ENCODE data around the gene PDLIM7.

Gene PDLIM7

DNA sequence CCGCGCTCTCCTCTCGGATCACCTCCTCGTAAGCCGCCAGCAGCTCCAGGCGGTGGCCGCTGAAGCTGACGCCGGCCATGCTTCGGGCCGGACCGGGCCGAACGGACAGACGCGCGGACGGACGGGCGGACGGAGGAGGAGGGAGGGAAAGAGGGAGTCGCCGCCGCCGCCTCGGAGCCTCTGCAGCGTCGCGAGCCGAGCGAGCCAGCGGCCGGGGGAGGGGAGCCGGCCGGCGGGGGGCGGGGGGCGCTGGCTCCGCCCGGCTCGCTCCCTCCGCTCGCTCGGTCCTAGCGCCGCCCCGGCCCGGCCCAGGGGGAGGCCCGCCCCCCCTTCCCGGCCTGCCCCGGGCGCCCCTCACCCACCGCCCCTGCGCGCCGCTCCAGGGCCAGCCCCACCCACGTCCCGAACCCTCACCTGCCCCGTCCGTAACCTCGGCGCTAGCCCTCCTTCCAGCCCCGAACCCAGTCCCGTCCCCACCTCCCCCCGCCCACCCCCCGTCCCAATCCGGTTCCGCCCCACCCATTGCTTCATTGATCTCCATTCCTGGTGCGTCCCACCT, 23.9 kb downstream of the PDLIM7 start, which contains the start of gene DBN1:
Gene DBN1, minus strand, starts transcription at position 192 of the 559 bp plus-strand sequence. Its CDS starts 113 bp downstream, at position 79.
- Histone ChIP-seq H3K18ac (ENCODE audit: low read length) (peak within 1 kb of the TSS; percentile 94), H4K5ac (ENCODE audit: low read length) (no peak within 1 kb of the TSS), H2BK5ac (ENCODE audit: low read length) (peak within 1 kb of the TSS; percentile 66), H4K8ac (ENCODE audit: low read depth, low read length) (peak within 1 kb of the TSS; percentile 17), H2BK15ac (replicated peaks; ENCODE audit: low read depth) (no peak within 1 kb of the TSS), H3K4me3 (ENCODE audit: low read length) (peak within 1 kb of the TSS; percentile 87), H3K79me1 (ENCODE audit: low read length) (peaks cover 23% of the 10 kb centered on the region), H3K56ac (ENCODE audit: low read length) (peak within 1 kb of the TSS; percentile 97), H3K4me1 (ENCODE audit: control insufficient read depth, low read depth, low read length) (peaks cover 25% of the 10 kb centered on the region), H3K27ac (ENCODE audit: low read depth, low read length) (peak within 1 kb of the TSS; percentile 89), H2BK120ac (ENCODE audit: low read depth, low read length) (peak within 1 kb of the TSS; percentile 23), H3K9ac (ENCODE audit: low read length) (peak within 1 kb of the TSS; percentile 94), H3K23ac (ENCODE audit: low read length) (peak within 1 kb of the TSS; percentile 97), H3K4ac (ENCODE audit: low read depth, low read length) (peak within 1 kb of the TSS; percentile 98), H3K27me3 (ENCODE audit: insufficient read depth, low read length, poor library complexity) (no peaks in the 10 kb centered on the region), H3K79me2 (ENCODE audit: control insufficient read depth, insufficient read depth, low read length) (peaks cover 40% of the 10 kb centered on the region), H3K36me3 (ENCODE audit: control insufficient read depth, insufficient read depth, low read length) (no peaks in the 10 kb centered on the region), H2AK5ac (ENCODE audit: low read length) (peak within 1 kb of the TSS; percentile 1), H3K4me2 (ENCODE audit: low read length) (peak within 1 kb of the TSS; percentile 72)
- peak; percentile 76 for DNase-seq
- no CpG with 5 or more reads among the region's 69 CpGs for WGBS (ENCODE audit: extremely low coverage, insufficient coverage, low lambda C conversion rate)

DNA sequence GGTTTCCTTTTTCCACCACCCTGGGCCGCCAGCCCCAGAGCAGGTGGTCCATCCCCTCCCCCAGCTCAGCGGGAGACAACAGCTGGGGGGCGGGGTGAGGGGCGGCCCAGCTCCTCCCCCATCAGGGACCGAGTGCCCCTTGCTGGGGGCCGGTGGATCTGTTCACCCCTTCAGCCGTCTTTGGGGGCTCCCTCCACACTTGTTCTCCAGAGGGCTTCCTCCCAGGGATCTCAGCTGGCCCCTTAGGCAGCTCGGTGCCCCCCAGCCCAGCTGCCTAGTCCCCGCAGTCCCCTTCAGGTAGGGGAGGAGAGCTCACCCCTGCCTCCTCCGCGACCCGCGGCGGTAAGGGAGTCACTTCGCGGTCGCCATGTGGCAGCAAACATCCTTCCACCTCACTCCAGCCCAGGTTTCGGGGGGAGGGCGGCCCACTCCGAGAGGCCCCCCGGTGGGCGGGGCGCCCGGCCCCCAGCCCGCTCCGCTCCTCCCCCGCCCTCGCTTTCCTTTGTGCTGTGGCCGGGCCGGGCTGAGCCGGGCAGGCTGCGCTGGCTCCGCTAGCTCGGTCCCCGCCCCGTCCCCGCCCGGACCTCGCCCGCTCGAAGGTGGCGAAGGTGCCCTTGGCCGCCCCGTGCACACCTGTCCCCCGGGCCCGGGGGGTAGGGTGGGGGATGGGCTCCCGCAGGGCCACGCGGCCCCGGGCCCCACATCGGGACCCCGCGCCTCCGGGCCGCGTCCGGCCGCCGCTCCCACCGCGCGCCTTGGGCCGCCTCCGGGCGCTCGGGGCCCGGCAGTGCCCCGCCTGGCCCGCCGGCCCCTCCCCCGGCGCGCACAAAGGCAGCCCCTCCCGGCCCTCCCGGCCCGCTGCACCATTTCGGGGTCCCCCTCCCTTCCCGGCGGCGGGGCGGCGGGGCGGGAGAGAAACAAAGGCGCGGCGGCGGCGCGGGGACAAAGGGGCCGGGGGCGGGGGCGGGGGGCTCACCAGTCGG, 24.7 kb downstream of the PDLIM7 start:
- Histone ChIP-seq H3K18ac (ENCODE audit: low read length) (peak overlapping the region; percentile 94), H3K4me2 (ENCODE audit: low read length) (peak overlapping the region; percentile 72), H3K27ac (ENCODE audit: low read depth, low read length) (peak overlapping the region; percentile 89), H3K79me2 (ENCODE audit: control insufficient read depth, insufficient read depth, low read length) (peaks cover 45% of the 10 kb centered on the region), H2BK5ac (ENCODE audit: low read length) (peak overlapping the region; percentile 66), H4K8ac (ENCODE audit: low read depth, low read length) (peak overlapping the region; percentile 17), H3K27me3 (ENCODE audit: insufficient read depth, low read length, poor library complexity) (no peaks in the 10 kb centered on the region), H2AK5ac (ENCODE audit: low read length) (no peak overlapping the region), H4K5ac (ENCODE audit: low read length) (no peak overlapping the region), H3K9ac (ENCODE audit: low read length) (peak overlapping the region; percentile 94), H3K4me1 (ENCODE audit: control insufficient read depth, low read depth, low read length) (peaks cover 26% of the 10 kb centered on the region), H2BK15ac (replicated peaks; ENCODE audit: low read depth) (no peak overlapping the region), H2BK120ac (ENCODE audit: low read depth, low read length) (peak overlapping the region; percentile 23), H3K4me3 (ENCODE audit: low read length) (peak overlapping the region; percentile 87), H3K23ac (ENCODE audit: low read length) (peak overlapping the region; percentile 59), H3K56ac (ENCODE audit: low read length) (peak overlapping the region; percentile 97), H3K4ac (ENCODE audit: low read depth, low read length) (peak overlapping the region; percentile 98), H3K36me3 (ENCODE audit: control insufficient read depth, insufficient read depth, low read length) (no peaks in the 10 kb centered on the region), H3K79me1 (ENCODE audit: low read length) (peaks cover 24% of the 10 kb centered on the region)
- no CpG with 5 or more reads among the region's 93 CpGs for WGBS (ENCODE audit: extremely low coverage, insufficient coverage, low lambda C conversion rate)
- peak; percentile 56 for DNase-seq

DNA sequence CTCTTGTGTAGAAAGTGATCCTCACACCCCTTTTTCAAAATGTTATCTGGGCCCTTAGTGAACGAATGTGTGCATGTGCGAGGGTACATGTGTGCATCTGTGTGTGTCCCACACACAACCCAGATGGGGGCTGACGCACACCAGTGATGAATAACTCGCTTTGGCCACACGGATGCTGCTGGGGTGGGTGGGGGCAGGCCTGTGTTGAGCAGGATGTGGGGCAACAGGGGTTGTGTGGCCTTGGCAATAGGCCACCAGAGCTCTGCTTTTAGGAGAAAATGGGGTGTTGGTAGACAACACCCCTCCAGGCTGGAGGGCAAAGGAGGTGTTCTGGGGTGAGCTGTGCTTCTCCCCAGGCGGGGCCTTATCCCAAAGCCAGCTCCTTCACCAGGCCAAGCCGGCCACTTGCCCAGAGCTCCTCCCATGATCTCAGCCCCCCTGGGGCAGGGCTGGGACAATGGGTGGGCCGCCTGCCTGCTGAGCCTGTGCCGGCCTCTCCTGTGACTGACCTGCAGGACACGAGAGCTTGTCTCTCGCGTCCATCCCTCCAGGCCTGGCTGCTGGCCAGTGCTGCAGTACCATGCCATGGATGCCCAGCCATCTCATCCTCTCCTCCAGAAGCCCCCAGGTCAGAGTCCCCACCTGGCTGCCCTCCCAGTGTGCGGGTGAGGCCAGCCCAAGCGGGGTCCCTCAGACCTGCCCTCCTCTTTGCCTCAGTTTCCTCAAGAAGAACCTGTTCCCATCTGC, 25.6 kb downstream of the PDLIM7 start:
- Histone ChIP-seq H2BK120ac (ENCODE audit: low read depth, low read length) (no peak overlapping the region), H3K79me2 (ENCODE audit: control insufficient read depth, insufficient read depth, low read length) (peaks cover 45% of the 10 kb centered on the region), H3K4ac (ENCODE audit: low read depth, low read length) (no peak overlapping the region), H3K4me3 (ENCODE audit: low read length) (peak overlapping the region; percentile 78), H3K18ac (ENCODE audit: low read length) (peak overlapping the region; percentile 94), H2BK15ac (replicated peaks; ENCODE audit: low read depth) (no peak overlapping the region), H3K9ac (ENCODE audit: low read length) (peak overlapping the region; percentile 94), H4K5ac (ENCODE audit: low read length) (no peak overlapping the region), H3K23ac (ENCODE audit: low read length) (peak overlapping the region; percentile 59), H4K8ac (ENCODE audit: low read depth, low read length) (no peak overlapping the region), H3K4me1 (ENCODE audit: control insufficient read depth, low read depth, low read length) (peaks cover 26% of the 10 kb centered on the region), H3K79me1 (ENCODE audit: low read length) (peaks cover 26% of the 10 kb centered on the region), H3K27ac (ENCODE audit: low read depth, low read length) (no peak overlapping the region), H2BK5ac (ENCODE audit: low read length) (no peak overlapping the region), H3K56ac (ENCODE audit: low read length) (peak overlapping the region; percentile 97), H3K36me3 (ENCODE audit: control insufficient read depth, insufficient read depth, low read length) (peaks cover 9% of the 10 kb centered on the region), H3K27me3 (ENCODE audit: insufficient read depth, low read length, poor library complexity) (no peaks in the 10 kb centered on the region), H2AK5ac (ENCODE audit: low read length) (no peak overlapping the region), H3K4me2 (ENCODE audit: low read length) (peak overlapping the region; percentile 72)
- no CpG with 5 or more reads among the region's 14 CpGs for WGBS (ENCODE audit: extremely low coverage, insufficient coverage, low lambda C conversion rate)
- DNase-seq = no peak

DNA sequence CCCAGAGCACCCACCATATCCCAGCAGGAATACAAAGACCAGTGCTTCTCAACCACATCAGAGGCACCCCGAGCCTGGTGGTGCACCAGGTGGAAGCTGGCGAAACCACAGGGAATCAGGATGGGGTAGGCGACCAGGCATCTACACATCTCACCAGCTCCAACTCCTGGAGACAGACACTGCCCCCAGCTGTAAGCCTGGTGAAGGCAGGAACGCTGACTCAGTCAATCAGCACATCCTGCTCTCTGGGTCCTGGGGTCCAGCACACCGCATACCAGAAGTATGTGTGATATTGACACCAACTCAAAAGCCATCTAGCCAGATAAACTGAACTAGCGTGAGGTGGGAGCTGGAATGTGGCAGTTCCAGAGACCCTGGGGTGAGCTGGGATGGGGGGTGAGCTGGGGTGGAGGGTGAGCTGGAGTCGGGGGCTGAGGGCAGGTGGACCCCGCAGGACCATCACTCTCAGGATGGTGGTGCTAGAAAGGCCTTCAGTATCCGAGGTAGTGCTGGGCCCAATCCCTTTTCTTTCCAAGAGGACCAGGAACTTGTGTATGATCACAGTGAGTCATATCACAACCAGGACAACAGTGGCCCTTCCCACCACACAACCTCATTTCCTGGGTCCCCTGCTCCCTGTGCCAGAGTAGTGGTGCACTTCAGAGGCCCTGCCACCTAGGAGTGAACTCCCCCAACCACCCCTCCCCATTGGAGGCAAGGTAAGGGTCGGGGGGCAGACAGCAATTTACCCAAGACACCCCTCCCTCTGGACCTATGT, 26.5 kb downstream of the PDLIM7 start:
- H3K56ac ChIP-seq (ENCODE audit: low read length) = peak overlapping the region; percentile 27
- H2BK15ac ChIP-seq (replicated peaks; ENCODE audit: low read depth) = no peak overlapping the region
- H3K4ac ChIP-seq (ENCODE audit: low read depth, low read length) = no peak overlapping the region
- no peak overlapping the region for H3K18ac ChIP-seq (ENCODE audit: low read length)
- H3K79me1 ChIP-seq (ENCODE audit: low read length) = peaks cover 31% of the 10 kb centered on the region
- WGBS (ENCODE audit: extremely low coverage, insufficient coverage, low lambda C conversion rate) = no CpG with 5 or more reads among the region's 10 CpGs
- no peak overlapping the region for H3K23ac ChIP-seq (ENCODE audit: low read length)
- H3K36me3 ChIP-seq (ENCODE audit: control insufficient read depth, insufficient read depth, low read length) = peaks cover 17% of the 10 kb centered on the region
- H3K27me3 ChIP-seq (ENCODE audit: insufficient read depth, low read length, poor library complexity) = no peaks in the 10 kb centered on the region
- H3K4me2 ChIP-seq (ENCODE audit: low read length) = no peak overlapping the region
- DNase-seq = peak; percentile 76
- no peak overlapping the region for H4K8ac ChIP-seq (ENCODE audit: low read depth, low read length)
- H2AK5ac ChIP-seq (ENCODE audit: low read length) = no peak overlapping the region
- peaks cover 26% of the 10 kb centered on the region for H3K4me1 ChIP-seq (ENCODE audit: control insufficient read depth, low read depth, low read length)
- no peak overlapping the region for H2BK120ac ChIP-seq (ENCODE audit: low read depth, low read length)
- peak overlapping the region; percentile 37 for H3K9ac ChIP-seq (ENCODE audit: low read length)
- H3K4me3 ChIP-seq (ENCODE audit: low read length) = no peak overlapping the region
- H2BK5ac ChIP-seq (ENCODE audit: low read length) = no peak overlapping the region
- peaks cover 45% of the 10 kb centered on the region for H3K79me2 ChIP-seq (ENCODE audit: control insufficient read depth, insufficient read depth, low read length)
- no peak overlapping the region for H4K5ac ChIP-seq (ENCODE audit: low read length)
- H3K27ac ChIP-seq (ENCODE audit: low read depth, low read length) = no peak overlapping the region
